ENCODE measurements around the gene SCGB1D4.
A peak's percentile ranks its signal among the peaks of the same experiment; 100 is the strongest.
"Not testable (repeated sequence)": the region's sequence is repeated elsewhere in the genome, so short reads cannot be mapped to it uniquely, and the experiment has no call there.

SCGB1D4 gene

GRCh38 chr11:62298975-62299374, at the start of gene SCGB1D4:
SCGB1D4 (minus strand) TSS chr11:62299075; CDS start chr11:62299010, 65 bp downstream.
- FAIRE-seq (no peak), DNase-seq (ENCODE audit: low spot score) (no peak)

DNA sequence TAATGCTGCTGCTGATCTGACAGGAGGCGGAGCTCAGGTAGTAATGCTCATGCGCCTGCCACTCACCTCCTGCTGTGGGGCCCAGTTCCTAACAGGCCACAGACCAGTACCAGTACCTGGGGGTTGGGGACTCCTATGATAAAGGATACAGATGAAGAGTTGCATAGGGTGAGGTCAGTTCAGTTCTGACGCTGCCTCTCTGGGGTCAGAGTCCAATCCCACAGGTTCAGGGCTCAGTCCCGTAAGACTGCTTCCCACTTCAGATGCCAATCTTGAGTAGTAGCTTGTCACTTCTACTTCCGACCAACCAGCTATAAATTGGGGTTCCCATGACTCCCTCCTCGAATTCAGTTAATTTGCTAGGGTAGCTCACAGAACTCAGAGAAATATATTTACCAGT, 47.0 kb upstream of the SCGB1D4 start:
- FAIRE-seq (no peak), DNase-seq (ENCODE audit: low spot score) (no peak)

DNA sequence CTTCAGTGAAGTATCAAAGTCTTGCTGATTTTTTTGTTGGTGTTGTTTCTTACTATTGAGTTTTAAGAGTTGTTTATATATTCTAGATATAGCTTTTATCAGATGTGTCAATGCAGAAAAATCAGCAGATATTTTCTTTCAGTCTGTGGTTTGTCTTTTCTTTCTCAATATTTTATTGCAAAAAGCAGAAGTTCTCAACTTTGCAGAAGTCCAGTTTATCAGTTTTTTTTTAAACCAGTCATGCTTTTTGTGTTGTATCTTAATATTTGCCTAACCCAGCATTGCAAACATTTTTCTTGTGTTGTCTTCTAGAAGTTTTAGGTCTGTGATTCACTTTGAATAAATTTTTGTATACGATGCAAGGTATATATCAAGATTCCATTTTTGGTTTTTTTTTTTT, 45.3 kb upstream of the SCGB1D4 start:
- DNase-seq (ENCODE audit: low spot score) (no peak), FAIRE-seq (no peak)

GRCh38 chr11:62343646-62344190, 44.8 kb upstream of the SCGB1D4 start:
- not testable (repeated sequence) for DNase-seq (ENCODE audit: low spot score); FAIRE-seq

DNA sequence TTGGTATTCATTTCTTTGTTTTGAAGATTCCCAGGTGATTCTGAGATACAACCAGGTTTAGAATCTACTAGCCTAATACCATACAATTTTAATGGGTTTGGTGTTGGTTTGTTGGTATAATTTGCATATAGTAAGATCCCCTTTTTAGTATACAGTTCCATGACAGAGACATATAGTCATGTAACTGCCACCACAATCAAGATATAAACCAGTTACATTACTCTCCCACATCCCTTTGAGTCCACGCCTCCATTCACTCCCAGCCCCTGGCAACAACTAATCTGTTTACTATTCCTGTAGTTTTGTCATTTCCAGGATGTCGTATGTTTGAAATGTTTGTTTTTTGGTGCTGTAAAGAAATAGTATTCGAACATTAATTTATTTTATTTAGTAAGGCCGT, 42.7 kb upstream of the SCGB1D4 start:
- DNase-seq (ENCODE audit: low spot score) = no peak
- FAIRE-seq = no peak

GRCh38 chr11:62340269-62340901, 41.5 kb upstream of the SCGB1D4 start:
- DNase-seq (ENCODE audit: low spot score) = no peak
- FAIRE-seq = no peak

- FAIRE-seq = no peak
- DNase-seq (ENCODE audit: low spot score) = no peak
Observed at GRCh38 chr11:62338218-62338617, 39.3 kb upstream of the SCGB1D4 start.

DNA sequence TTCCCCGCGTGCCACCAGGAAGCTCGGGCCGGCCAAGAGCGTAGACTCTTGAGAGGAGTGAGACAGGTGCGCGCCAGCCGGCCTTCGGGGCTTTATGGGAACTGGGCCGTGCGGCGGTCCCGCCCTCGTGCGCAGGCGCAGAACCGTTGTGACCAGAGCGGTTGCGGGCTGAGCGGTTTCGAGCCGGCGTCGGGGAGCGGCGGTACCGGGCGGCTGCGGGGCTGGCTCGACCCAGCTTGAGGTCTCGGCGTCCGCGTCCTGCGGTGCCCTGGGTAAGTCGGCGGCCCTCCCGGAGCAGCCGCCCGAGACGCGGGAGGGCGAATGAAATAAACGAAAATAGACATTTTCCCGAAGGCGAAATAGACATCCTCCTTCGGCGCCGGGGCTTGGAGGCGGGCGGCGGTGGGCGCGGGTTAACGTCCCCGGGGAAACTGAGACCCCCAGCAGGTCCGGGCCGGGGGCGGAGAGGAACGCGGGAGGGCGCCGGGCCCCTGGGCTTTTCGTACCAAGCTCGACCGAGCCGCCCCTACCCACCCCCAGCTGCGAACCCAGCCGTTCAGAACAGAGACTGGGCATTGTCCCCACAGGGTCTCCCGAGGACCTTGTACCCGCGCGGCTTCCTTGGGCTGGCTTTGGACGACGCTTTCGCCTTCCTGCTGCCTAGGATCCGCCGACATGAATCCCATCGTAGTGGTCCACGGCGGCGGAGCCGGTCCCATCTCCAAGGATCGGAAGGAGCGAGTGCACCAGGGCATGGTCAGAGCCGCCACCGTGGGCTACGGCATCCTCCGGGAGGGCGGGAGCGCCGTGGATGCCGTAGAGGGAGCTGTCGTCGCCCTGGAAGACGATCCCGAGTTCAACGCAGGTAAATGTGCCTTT, 38.7 kb upstream of the SCGB1D4 start, which contains the start of gene ASRGL1:
TSS of gene ASRGL1 (plus strand) at position 146 of the 879 bp plus-strand sequence. CDS start at position 676, 530 bp downstream.
- DNase-seq (ENCODE audit: low spot score) (peak; percentile 29), FAIRE-seq (no peak)

GRCh38 chr11:62336949-62337302, 38.1 kb upstream of the SCGB1D4 start:
- FAIRE-seq; DNase-seq (ENCODE audit: low spot score): not testable (repeated sequence)

DNA sequence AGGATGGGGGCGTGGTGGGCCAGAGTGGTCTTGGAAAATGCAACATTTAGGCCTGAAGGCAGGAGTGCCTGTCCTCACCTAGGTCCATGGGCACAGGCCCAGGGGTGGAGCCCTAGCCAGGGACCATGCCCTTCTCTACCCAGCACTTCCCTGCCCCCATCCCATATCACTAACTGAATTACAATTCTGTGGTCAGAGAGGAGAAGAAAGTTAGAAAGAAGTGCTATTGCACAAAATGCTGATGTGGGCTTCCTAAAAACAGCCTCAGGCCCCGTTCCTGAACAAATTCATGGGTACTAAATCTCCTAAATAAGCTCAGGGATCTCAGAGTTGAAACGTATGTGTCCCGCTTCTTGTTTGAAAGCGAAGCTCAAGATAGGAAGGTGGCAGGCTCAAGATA, 34.9 kb upstream of the SCGB1D4 start:
- DNase-seq (ENCODE audit: low spot score) = no peak
- no peak for FAIRE-seq

DNA sequence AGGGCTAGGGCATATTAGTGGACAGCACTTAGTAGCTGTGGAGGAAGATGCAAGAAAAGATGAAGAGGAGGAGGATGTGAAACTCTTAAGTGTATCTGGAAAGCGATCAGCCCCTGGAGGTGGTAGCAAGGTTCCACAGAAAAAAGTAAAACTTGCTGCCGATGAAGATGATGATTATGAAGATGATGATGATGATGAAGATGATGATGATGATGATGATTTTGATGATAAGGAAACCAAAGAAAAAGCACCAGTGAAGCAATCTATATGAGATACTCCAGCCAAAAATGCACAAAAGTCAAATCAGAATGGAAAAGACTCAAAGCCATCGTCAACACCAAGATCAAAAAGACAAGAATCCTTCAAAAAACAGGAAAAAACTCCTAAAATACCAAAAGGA, 32.4 kb upstream of the SCGB1D4 start:
- FAIRE-seq; DNase-seq (ENCODE audit: low spot score): not testable (repeated sequence)

- not testable (repeated sequence) for FAIRE-seq
Observed at GRCh38 chr11:62327541-62327940, 28.7 kb upstream of the SCGB1D4 start.

GRCh38 chr11:62326719-62327118, 27.8 kb upstream of the SCGB1D4 start:
- not testable (repeated sequence) for FAIRE-seq

More at GRCh38 chr11:62327541-62327940, 28.7 kb upstream of the SCGB1D4 start:
- DNase-seq (ENCODE audit: low spot score) = not testable (repeated sequence)

DNA sequence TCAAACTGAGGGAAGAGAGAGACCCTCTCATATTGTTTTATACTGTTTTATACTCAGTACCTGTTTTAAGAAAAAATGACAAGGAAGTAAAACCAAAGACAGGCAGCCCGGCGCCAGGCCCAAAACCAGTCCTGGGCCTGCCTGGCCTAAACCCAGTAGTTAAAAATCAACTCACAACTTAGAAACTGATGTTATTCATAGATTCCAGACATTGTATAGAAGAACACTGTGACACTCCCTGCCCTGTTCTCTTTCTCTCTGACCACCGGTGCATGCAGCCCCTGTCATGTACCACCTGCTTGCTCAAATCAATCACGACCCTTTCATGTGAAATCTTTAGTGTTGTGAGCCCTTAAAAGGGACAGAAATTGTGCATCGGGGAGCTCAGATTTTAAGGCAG, 26.9 kb upstream of the SCGB1D4 start:
- FAIRE-seq; DNase-seq (ENCODE audit: low spot score): not testable (repeated sequence)

More at GRCh38 chr11:62326719-62327118, 27.8 kb upstream of the SCGB1D4 start:
- DNase-seq (ENCODE audit: low spot score) = not testable (repeated sequence)

DNA sequence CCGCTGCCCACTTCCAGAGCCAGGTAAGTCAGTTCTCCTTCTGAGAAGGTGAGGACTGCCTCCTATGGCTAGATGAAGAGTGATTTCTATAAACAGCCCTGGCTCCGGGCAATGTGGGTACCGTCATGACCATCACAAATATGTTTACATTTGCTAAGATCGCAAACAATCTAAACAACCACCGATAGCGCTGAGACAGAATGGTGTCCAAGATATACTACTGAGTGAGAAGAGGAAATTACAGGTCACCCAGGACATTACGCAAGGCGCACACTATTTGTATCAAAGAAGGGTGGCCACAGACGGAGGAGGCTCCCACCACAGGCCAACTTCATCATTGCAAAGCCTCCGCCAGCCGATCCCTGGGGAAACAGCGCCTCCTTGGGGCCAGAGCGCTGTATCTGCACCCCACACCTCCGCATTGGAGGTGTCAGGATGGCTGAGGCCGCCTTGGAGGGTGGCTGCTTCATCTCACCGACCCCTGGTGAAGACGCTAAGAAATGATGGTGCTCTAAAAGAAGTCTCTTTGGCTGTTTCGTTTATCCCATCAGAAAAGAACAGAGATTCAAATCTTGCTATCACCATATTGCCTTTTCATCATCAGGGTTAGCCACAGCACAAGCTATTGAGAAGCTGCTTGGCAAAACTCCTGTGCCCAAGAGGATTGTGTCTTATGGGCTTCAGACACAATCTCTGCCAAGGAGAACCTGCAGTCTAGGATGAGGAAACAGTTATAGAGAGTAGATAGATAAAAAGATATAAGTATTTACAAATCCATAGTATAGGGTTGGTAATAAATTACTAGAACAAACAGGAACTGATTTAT, 26.1 kb upstream of the SCGB1D4 start:
- FAIRE-seq (no peak), DNase-seq (ENCODE audit: low spot score) (no peak)

DNA sequence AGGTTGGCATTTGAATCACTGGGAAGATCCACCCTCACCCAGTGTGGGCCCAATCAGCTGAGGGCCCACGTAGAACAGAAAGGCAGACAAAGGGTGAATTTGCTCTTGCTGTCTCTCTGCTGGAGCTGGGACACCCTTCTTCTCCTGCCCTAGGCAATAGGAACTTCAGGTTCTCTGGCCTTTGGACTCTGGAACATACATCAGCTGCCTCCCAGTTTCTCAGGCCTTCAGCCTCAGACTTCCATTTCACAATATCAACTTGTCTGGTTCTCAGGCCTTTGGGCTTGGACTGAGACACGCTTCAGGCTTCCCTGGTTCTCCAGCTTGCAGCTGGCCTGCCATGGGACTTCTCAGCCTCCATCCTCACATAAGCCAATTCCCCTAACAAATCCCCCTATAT, 23.6 kb upstream of the SCGB1D4 start:
- no peak for FAIRE-seq
- no peak for DNase-seq (ENCODE audit: low spot score)

DNA sequence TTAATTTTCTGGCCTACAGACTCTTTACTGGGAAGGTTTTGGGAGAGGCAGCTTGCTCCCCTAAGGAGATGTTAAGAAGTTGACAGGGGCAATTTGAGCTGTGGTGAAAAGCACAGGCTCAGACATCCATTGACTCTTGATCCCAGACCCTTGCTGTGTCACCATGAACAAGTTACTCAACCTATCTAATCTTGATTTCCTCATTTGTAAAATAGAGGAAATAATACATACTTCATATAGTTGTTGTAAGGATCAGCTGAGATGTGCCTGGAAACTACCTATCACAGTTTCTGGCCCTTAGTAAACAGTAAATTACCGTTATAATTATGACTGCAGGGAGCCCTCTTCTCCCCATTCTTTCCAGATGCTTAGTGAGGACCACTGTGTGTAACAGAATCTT, 16.6 kb upstream of the SCGB1D4 start:
- DNase-seq (ENCODE audit: low spot score) (no peak), FAIRE-seq (no peak)

DNA sequence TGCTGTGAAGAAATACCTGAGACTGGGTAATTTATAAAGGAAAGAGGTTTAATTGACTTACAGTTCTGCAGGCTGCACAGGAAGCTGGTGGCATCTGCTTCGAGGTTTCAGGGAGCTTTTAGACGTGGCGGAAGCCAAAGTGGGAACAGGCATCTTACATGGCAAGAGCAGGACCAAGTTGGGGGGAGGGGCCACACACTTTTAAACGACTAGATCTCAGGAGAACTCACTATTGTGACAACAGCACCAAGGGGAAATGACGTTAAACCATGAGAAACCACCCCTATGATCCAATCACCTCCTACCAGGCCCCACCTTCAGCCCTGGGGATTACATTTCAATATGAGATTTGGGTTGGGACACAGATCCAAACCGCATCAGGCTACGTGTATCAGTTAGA, 11.1 kb upstream of the SCGB1D4 start:
- FAIRE-seq (no peak), DNase-seq (ENCODE audit: low spot score) (no peak)

GRCh38 chr11:62307950-62308349, 9.1 kb upstream of the SCGB1D4 start:
- DNase-seq (ENCODE audit: low spot score) (no peak), FAIRE-seq (no peak)

GRCh38 chr11:62306227-62306626, 7.4 kb upstream of the SCGB1D4 start:
- no peak for DNase-seq (ENCODE audit: low spot score)
- FAIRE-seq = no peak

DNA sequence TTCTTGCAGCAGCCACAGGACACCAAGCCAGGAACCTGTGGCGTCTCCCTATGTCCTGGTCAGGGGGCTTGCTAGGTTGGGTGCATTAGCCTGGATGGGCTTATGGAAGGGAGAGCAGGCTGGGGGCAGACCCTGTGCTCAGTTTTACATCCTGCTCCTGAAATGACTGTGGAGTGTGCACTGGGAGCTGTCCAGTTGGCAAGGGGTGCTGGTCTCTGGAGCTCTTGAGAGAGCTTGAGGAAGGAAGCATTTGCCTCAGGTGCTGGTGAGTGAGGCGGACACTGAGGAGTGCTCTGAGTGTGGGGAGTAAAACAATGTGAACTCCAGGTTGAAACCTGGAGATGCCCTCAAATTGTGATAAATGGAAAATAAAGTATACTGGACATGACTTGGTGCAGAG, 3.4 kb downstream of the SCGB1D4 start:
- DNase-seq (ENCODE audit: low spot score) (no peak), FAIRE-seq (no peak)

Measured in RCC 7860 (cell line).